Stimulated activated CD4-positive, alpha-beta T cell treated with anti-CD3 and anti-CD28 coated beads, Interleukin-4, amount 100 ng/mL, for 4 hours (primary cell): Measurements from ENCODE around the gene LGALS12.

Source experiments
- DNase-seq, 2 experiments: peaks; one replicate each; pipeline ENCODE4 v3.0.0-alpha.2; 2020

Gene LGALS12, protein sequence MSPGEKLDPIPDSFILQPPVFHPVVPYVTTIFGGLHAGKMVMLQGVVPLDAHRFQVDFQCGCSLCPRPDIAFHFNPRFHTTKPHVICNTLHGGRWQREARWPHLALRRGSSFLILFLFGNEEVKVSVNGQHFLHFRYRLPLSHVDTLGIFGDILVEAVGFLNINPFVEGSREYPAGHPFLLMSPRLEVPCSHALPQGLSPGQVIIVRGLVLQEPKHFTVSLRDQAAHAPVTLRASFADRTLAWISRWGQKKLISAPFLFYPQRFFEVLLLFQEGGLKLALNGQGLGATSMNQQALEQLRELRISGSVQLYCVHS

DNA sequence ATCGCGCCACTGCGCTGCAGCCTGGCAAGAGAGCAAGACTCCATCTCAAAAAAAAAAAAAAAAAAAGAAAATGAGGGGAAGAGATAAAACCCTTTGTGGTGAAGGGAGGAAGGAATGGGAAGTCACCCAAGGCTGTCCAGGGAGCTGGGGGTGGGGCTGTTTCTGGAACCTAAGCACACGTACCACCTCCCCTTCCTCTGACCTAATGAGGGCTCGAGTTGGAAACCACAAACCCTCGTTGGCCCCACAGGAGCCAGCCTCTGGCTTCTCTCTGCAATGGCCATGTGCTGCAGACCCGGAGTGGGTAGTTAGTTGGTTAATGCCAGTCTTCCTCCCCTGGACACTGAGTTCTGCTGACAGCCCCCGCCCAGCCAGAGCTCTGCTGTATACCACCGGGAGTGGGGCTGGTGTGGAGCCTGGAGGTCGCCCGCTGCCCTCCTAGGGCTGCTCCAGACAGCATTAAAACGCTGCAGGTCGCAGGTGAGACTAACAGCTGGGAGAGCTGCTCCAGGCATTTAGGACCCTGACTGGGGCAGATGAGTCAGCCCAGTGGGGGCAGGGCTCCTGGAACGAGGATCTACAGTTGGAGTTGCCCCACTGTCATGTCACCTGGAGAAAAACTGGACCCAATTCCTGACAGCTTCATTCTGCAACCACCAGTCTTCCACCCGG, at the start of gene LGALS12:
TSS of gene LGALS12 (plus strand) at position 228 of the 672 bp plus-strand sequence. CDS start at position 603, 375 bp downstream.
- DNase-seq: no peak

DNA sequence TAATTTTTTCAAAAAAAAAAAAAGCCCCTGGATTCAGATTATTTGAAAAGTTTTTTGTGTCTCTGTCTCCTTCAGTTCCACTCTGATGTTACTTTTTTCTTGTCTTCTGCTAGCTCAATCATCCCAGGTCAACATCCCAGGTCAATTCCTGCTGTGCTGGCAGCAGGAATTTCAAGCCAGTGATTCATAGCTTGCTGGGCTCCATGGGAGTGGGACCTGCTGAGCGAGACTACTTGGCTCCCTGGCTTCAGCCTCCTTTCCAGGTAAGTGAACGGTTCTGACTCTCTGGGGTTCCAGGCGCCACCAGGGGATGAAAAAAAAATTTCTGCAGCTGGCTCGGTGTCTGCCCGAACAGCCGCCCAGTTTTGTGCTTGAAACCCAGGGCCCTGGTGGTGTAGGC, 46.3 kb upstream of the LGALS12 start:
- no peak for DNase-seq

DNA sequence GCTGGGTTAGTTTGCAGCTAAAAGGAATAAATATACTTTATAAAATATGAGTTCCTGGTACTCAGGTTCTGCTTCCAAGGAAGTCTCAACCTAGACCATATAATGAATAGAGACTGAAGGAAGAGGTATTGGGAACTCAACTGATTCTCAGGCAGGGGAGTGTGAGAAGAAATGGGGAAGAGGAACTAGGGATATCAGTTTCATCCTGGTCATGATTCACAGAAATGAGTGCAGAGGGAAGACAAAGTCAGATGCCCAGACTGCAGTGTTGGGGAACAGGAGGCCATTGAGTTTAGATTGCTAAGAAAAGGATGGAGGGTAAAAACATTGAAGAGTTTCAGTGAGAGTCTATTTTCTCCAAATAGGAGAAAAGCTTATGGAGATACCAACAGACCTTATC, 43.7 kb upstream of the LGALS12 start:
- DNase-seq: no peak

DNA sequence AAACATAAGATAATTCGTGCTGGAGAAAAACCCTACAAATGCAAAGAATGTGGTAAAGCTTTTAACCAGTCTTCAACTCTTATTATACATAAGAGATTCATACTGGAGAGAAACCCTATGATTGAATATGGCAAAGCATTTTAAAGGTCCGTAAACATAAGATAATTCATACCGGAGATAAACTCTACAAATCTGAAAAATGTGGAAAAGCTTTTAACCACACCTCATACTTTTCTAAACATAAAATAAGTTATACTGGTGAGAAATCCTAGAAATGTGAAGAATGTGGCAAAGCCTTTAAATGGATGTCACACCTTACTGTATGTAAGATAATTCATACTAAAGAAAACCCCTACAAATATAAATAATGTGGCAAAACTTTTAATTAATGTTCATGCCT, 35.6 kb upstream of the LGALS12 start:
- DNase-seq: no peak

DNA sequence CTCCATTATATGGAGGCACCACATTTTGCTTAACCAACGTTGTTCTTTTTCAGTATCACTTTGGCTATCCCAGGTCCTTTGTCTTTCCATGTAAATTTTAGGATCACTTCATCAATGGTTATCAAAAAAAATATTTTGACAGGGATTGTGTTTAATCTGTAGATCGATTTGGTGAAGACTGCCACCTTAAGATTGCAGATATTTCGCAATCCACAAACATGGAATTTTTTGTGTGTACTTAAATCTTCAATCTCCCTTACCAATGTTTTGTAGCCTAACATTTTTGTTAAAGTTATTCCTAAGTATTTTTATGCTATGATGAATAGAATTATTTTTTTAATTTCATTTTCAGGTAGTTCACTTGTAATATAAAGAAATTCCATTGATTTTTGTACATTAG, 33.5 kb upstream of the LGALS12 start:
- no peak for DNase-seq

DNA sequence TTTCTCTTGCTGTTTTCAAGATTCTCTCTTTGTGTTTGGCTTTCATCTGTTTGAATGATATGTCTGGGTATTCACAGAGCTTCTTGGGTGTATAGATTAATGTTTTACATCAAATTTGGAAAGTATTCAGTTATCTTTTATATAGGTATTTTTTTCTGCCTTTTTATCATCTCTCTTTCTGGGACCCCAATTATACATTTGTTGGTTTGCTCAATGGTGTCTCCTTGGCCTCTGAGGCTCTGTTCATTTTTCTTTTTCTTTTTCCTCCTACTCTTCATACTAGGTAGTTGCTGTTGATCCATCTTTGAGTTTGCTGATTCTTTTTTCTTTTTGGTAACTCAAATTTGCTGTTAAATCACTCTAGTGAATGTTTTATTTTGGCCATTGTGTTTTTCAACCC, 29.3 kb upstream of the LGALS12 start:
- no peak for DNase-seq

DNA sequence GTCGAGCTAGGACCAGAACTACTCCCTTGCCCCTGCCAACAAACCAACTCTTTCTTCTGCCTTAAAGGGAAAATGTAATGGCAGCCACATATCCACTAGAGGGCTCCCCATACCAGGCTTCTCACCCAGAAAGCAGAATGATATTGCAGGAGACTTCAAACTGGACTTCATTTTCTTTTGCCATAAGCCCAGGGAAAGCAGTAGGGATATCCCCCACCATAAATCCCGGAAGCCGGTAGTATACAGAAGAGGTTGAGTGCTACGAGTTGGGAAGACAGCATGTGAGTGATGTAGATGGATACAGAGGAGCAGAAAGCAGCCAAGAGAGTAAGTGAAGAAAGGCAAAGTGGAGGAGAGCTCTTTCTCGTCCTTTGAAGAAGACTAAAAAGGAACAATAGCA, 27.0 kb upstream of the LGALS12 start:
- DNase-seq: peak; percentile 12 to 33

DNA sequence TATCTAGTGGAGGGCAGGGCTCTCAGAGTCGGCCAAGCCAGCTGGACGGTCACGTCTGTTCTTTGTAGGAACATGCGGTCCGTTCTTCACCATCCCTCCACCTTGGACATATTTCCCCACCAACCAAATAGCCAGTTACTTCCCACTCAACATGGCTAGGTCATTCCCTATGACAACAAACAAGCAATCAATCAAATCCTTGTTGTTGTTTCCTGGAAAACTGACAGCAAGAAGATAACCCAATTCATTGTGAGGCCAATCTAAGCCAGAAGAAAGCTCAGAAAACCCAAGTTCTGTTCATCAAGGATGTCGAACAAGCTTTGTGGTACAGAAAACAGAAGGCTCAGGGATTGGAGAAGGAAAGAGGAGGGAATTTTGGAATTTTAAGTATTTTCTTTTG, 25.8 kb upstream of the LGALS12 start:
- DNase-seq: no peak

DNA sequence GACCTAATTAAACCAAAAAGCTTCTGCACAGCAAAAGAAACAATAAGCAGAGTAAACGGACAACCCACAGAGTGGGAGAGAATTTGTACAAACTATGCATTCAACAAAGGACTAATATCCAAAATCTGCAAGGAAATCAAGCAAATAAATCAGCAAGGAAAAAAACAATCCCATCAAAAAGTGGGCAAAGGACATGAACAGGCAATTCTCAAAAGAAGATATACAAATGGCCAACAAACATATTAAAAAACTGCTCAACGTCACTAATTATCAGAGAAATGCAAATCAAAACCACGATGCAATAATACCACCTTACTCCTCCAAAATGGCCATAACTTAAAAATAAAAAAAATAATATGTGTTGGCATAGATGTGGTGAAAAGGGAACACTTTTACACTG, 20.1 kb upstream of the LGALS12 start:
- no peak for DNase-seq

DNA sequence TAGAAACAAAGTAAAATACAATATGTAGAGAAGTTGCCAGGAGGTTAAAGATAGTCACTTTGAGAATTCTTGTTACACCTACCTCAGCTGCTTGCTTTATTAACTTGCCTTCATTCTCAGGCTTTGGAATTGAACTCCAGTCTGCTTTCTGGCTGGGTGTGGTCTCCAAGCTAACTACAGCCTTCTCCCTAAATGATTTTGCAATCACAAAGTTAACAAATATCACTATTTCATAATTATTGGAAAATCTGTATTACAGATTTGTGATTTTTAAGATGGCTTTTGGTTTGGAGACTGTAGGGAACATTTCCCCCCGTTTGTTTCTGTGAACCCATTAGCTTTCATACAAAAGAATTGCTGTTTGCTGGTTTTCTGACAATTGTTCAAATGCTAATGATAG, 17.1 kb upstream of the LGALS12 start:
- no peak for DNase-seq

DNA sequence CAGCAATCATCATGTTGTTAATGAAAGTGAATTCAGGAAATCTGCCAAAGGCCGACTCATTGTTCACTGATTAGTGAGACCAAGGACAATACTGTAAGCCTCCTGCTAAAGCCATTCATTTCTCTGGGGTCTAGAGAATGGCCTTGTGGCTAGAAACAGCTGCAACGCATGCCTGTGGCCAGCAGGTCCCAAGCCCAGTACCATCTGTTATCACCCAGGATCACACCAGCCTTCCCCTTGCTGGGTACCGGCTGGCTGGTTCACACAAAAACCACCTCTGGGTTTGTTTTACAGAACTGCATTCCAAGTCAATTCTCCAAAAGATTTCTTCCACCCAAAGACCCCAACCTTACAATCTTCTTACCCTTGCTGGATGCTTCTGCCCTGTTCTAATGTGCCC, 16.0 kb upstream of the LGALS12 start:
- DNase-seq: no peak

DNA sequence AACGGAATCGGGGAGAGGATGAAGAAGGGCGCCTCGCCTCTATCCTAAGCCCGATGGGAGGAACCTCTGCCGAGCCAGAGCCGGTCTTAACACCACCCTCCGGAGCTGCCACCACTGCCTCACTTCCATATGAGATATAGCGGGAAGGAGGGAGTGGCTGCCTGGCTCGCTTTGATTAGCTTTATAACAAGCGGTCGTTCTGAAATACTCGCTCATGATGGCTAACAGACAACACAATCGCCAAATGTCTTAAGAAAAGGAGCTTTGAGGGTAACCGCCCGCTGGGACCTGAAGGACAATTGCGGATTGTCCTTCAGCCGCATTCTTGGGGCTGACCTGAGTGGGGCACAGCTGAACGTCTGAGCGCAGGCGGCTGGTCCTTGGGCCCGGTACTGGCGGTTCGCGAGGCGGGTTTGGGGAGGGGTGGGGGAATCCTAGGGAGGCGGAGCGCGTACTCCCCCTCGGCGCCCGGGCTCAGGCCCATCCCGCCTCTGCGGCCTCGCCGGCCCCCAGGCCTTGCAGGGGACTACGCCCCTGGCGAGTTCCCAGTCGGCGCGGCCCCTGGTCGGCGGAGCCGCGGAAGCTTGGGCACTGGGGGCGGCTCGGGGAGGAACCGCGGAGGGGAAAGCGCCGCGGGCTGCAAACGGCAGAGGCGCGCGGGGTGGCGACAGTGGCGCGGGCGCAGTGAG, 15.2 kb upstream of the LGALS12 start, which contains the start of gene PLAAT5:
TSS of gene PLAAT5 (minus strand) at position 617 of the 689 bp plus-strand sequence. CDS start at position 484, 133 bp downstream.
- DNase-seq: peak in 1 of 2 experiments; percentile 14

DNA sequence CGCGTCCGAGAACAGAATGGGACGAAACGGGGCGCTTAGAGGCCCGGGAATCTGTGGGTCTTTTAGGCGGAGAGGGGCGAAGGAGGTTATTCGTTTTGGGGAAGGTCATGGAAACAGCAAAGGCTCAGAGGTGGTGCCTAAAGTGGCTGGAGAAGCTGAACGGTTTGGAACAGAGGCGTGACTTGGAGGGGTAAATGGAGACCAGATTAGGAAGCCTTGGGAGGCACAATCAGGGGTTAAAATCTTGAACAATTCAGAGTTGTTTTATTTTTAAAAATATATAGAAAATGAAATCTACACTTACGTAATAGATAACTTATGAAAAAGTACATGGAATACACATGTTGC, 14.7 kb upstream of the LGALS12 start:
- no peak for DNase-seq

DNA sequence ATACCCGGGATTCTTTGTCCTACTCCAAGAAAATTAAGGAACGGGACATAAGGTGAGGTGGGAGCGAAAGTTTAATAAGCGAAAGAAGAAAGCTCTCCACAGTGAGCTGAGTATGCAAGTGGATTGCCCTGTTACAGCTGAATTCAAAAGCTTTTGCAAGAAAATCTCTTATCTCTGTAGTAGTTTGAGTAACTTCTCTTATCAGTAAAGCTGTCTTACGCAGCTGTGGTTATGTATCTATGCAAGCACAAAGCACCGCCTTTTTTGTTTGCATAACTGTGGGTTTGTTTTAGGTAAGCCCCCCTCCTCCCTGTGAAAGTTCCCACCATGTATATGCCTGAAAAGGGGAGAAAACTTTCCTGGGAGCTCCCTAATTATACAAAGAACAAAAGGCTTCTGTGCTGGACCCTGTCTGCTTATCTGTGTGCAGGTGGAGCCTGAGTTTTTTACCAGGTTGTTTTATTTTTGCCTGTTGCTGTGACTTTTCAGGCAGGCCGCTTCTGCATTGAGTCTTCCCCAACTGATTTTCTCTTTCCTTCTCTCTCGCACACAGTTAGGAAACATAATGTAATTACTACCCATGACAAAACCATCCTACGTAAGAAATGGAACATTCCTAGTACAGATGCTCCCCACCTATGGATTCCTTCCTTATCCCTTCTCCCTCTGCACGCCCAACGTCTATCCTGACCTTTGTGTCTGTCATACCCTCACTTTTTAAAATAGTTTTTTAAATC, 14.1 kb upstream of the LGALS12 start:
- no peak for DNase-seq

DNA sequence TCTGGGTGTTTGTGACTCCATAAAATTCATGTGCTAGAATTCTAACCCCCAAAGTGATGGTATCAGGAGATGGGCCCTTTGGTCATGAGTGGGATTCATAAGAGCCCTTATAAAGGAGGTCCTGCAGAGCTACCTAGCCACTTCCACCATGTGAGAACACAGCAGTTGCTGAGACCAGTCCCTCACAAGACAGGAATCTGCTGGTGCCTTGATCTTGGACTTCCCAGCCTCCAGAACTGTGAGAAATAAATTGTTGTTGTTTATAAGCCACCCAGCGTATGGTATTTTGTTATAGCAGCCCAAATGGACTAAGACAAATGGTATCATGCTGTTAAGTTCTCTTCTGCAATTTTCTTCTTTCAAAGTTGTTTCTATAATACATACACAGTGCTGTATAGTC, 13.4 kb upstream of the LGALS12 start:
- no peak for DNase-seq

DNA sequence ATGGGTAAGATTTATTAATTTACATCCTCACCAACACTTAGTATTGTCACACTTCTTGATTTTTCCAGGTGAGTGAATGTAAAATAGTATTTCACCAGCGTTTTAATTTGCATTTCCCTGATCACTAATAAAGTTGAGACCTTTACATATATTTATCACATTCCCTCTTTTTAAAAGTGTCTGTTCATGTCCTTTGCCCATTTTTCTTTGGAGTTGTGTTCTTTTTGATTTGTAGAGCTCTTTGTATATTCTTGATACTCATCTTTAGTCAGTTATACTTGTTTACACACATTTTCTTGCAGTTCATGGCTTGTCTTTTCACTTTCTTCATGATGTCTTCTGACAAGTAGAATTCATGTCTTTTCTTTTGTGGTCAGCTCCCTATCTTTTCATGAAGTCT, 12.8 kb upstream of the LGALS12 start:
- DNase-seq: no peak

DNA sequence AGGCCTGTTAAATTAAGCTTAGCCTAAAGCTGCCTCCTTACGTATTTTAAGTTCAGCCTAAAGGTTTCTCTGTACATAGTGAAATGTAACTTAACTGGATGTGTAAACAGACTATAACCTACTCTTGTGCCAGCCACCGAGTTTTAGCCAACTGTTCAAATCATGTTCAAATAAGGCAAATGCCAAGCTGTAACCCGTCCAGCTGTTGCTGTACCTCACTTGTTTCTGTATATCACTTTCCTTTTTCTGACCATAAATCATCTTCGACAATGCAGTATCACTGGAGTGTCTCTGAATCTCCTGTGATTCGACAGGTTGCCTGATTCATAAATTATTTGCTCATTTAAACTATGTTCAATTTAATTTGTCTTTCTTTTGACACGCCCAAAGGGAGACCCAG, 10.9 kb upstream of the LGALS12 start:
- DNase-seq: no peak

DNA sequence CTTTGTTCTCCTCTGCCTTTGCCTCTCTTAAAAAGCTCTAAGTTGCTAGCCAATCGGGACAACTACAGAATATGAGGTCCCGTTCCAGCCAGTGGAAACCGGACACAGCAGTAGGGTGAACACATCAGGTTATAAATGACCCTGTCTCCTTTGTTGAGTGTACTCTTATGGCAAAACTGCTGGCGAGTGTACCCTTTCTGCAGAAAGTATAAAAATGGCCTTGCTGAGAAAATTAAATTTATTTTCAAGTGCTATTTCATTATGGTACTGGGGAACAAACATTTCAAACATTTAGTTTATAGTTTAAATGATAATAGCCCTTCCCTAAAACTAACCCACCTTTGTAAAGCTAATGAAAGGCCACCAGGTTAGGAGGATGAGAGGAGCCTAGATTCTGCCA, 6.0 kb upstream of the LGALS12 start:
- no peak for DNase-seq

DNA sequence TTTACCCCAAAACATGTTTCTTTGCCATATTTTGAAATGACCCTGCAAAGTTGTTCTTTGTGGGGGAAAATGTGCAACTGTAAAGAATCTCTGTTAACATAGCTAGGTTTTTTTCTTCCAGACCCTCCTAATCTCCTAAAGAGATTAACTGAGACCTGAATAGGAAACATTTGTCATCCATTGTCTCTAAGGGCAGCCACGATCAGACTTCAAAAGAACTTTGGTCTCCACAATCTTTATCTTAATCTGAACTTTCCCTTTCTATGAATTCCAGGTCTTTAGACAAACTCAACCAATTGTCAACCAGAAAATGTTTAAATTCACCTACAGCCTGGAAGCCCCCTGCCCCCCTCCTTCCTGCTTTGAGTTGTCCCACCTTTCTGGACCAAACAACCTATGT, 4.6 kb upstream of the LGALS12 start:
- DNase-seq: no peak

DNA sequence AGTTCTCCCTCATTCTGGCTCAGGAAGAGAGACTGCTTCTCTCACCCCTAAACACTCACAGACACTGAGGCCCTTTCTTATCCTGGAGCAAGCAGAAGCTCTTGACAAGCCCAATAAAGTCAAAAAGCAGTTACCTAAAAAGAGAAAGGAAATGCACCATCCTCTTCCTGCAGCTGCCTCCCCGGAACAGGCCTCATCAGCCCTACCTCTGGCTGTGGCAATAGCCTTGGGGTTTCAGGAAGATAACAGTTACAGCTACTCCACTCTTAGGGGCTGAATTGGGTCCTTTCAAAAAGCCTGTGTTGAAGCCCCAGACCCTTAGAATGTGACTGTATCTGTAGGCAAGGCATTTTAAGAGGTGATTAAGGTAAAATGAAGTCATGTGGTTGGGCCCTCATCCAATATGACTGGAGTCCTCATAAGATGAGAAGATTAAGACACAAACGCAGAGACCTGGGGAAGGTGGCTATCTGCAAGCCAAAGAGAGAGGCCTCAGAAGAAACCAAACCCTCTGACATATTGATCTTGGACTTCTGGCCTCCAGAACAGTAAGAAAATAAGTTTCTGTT, 3.5 kb upstream of the LGALS12 start:
- DNase-seq: no peak

DNA sequence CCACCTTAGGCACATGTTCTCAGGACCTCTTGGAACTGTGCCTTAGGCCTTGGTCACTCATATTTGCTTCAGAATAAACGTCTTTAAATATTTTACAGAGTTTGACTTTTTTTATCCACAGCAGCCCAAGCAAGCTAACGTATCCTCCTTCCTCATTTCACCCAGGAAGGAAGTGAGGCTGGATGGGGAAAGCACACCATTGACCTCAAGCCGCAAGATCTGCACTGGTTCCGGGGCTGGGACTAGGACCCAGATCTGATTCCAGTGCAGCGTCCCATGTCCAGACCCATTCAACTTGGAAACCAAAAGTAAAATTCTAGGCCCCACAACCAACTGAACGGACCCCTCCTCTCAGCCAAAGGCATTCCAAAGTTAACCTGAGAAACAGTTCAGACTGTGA, 2.4 kb upstream of the LGALS12 start:
- DNase-seq: no peak

DNA sequence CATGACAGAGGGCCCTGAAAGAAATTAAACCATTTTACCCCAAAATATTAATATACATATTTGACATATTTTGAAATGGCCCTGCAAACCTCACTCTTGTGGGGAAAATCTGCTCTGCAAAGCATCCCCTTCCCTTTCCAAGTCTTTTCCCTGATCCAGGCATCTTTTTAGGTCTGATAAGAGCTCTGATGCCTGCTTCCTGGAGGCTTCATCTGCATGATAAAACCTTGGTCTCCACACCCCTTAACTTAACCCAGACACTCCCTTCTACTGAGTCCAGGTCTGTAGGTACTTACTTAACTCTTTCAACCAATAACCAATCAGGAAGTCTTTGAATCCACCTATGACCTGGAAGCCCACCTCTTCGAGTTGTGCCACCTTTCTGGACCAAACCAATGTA, 1.8 kb upstream of the LGALS12 start:
- no peak for DNase-seq

DNA sequence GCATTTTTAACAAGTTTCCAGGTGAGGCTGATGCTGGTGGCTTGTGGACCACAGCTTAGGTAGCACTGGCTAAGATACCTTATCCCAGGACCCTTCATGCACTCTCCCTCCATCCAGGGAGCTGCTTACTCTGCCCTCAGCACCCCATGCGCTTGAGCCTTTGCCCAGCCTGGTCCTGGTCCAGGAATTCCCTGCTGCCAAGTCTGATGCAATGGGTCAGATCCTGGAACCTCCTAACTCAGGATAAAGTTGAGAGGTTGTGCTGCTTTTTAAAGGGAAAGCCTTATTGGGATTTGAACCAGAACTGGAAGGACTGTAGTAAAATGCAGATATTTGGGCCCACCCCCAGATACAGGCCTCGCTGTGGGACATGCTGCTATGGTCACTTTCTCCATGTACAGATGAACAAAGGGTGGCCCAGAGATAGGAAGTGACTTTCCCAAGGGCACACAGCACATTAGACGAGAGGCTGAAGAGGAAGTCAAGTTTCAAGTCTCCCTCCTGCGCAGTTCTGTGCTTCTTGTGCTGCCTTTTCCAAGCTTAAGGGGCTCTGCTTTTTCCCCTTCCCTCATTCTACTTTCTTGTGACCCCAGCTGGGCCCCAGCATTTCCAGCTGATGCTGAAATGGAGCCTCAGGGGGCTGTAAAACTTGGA, 824 bp upstream of the LGALS12 start:
- no peak for DNase-seq
